Measurements from ENCODE around the gene ZBTB38. TPM values are rescaled to one million over a fixed set of nuclear protein-coding genes. Genes with fewer than 3 reads are reported as not detected.
A peak's percentile ranks its signal among the peaks of the same experiment; 100 is the strongest.

ZBTB38 gene
- total RNA-seq, 3 donors from 2014 or later (not counting 1 experiment from before 2014, with no cell fraction given) = 40.3 to 68.3 (median 56.7) TPM

DNA sequence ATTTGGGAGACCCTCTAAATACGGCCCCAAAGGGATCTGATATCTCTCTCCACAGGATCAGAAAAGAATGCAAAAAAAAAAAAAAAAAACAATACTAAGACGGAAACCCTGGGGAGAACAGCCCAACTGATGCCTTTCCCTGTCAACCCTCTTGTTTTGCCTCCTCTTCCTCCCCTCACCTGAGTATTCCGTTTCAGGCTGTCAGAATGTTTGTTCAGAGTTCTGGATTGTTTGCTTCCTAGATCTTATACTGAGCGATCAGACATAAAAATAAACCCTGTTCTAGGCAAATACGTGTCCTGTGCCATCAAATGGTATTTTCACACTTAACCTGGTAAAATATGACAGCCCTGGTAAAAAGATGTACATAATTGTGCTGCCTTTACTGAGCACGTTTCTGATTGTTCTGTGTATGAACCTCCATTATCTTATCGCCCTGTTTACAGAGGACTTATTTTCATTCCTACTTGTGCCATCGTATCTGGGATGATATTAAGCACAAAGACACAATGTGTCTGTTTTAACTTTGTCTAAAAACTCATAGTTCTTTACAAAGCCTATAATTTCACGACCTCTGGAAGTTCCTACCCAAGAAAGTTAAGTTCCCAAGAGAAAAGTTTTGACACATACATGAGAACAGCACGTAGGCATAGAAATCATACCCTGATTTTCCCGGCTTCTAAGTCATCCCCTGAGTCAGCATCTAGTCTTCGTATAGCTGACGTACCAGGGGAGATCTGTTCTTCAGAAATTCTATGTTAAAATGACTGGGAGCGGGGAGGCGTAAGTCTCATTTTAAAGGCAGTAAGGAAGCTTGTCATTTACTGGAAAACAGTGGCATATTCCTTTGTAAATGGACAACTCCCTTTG lies 856 bp downstream of the ZBTB38 start:
- Mint-ChIP-seq H3K4me1 (peaks cover 9 to 24% of the 10 kb centered on the region in 2 donors), H3K9me3 (no peaks in the 10 kb centered on the region)

GRCh38 chr3:141370065-141370533 lies 1.8 kb downstream of the ZBTB38 start:
- Histone ChIP-seq H3K9me3 (ENCODE audit: control insufficient read depth, insufficient read depth, low read length) (no peaks in the 10 kb centered on the region), H3K27me3 (ENCODE audit: control insufficient read depth, insufficient read depth, low read length) (no peaks in the 10 kb centered on the region), H3K36me3 (ENCODE audit: control insufficient read depth, insufficient read depth, low read length) (no peaks in the 10 kb centered on the region), H3K27ac (ENCODE audit: low read length) (no peak overlapping the region), H3K4me1 (ENCODE audit: control insufficient read depth, insufficient read depth, low read length) (peaks cover 7% of the 10 kb centered on the region), H3K4me3 (ENCODE audit: low read length) (no peak overlapping the region)
- peaks cover 9 to 24% of the 10 kb centered on the region in 2 donors for H3K4me1 Mint-ChIP-seq
- H3K27me3 Mint-ChIP-seq (ENCODE audit: low read depth in 2 of 2) = no peaks in the 10 kb centered on the region
- H3K27ac Mint-ChIP-seq = peak overlapping the region in 1 of 2 donors; percentile 59
- peak; percentile 31 for TF ChIP-seq CTCF (IDR thresholded peaks at IDR 0.05)
- H3K9me3 Mint-ChIP-seq = no peaks in the 10 kb centered on the region
- no peaks in the 10 kb centered on the region for H3K36me3 Mint-ChIP-seq
- peak; percentile 91 to 99 (median 93) for ATAC-seq
- H3K4me3 Mint-ChIP-seq = peak overlapping the region; percentile 6
- DNase-seq = peak; percentile 19 to 93
- intact Hi-C loops (cut with micrococcal nuclease) = loop anchor here (2.0 kb wide), 1 partner anchor 59 kb away; no protein-coding TSS in a partner anchor
- 11% methylated on average over 1 of the region's 2 CpGs for WGBS (ENCODE audit: insufficient coverage)

More for the DNA sequence above, 856 bp downstream of the ZBTB38 start:
- H3K4me3 Mint-ChIP-seq = no peak overlapping the region
- H3K9me3 ChIP-seq (ENCODE audit: control insufficient read depth, insufficient read depth, low read length) = no peaks in the 10 kb centered on the region
- H3K36me3 ChIP-seq (ENCODE audit: control insufficient read depth, insufficient read depth, low read length) = no peaks in the 10 kb centered on the region
- no peak overlapping the region for H3K27ac ChIP-seq (ENCODE audit: low read length)
- no peak overlapping the region for H3K4me3 ChIP-seq (ENCODE audit: low read length)
- WGBS (ENCODE audit: insufficient coverage) = 92% methylated on average over 15 of the region's 15 CpGs
- intact Hi-C loops (cut with micrococcal nuclease) = no loop called here
- no peaks in the 10 kb centered on the region for H3K36me3 Mint-ChIP-seq
- H3K27ac Mint-ChIP-seq = peak overlapping the region in 1 of 2 donors; percentile 87
- peaks cover 7% of the 10 kb centered on the region for H3K4me1 ChIP-seq (ENCODE audit: control insufficient read depth, insufficient read depth, low read length)
- no peak for DNase-seq
- TF ChIP-seq CTCF (IDR thresholded peaks at IDR 0.05) = no peak
- no peaks in the 10 kb centered on the region for H3K27me3 Mint-ChIP-seq (ENCODE audit: low read depth in 2 of 2)
- H3K27me3 ChIP-seq (ENCODE audit: control insufficient read depth, insufficient read depth, low read length) = no peaks in the 10 kb centered on the region
- no peak for ATAC-seq

DNA sequence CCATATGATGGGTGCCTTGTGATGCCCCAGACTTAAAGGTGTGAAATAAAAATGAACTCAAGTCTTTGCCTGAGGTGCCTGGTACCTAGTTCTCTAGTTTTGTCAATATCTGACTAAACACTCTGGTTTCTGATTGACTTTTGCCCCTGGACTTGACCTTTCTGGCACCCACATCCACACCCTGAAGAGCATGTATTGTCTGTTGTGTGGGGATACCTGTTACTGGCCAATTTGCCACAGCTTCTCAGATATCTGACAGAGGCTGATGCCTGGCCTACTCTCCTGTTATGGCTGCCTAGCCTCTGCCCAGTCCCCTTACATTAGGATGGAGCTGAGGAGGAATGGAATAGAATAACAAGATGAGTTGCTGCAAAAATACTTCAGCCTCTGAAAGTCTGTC lies 3.6 kb downstream of the ZBTB38 start:
- Mint-ChIP-seq H3K27me3 (ENCODE audit: low read depth in 2 of 2) (no peaks in the 10 kb centered on the region), H3K4me1 (peaks cover 9 to 33% of the 10 kb centered on the region in 2 donors), H3K4me3 (no peak overlapping the region), H3K9me3 (no peaks in the 10 kb centered on the region), H3K27ac (no peak overlapping the region), H3K36me3 (no peaks in the 10 kb centered on the region)
- Histone ChIP-seq H3K4me1 (ENCODE audit: control insufficient read depth, insufficient read depth, low read length) (peaks cover 7% of the 10 kb centered on the region), H3K36me3 (ENCODE audit: control insufficient read depth, insufficient read depth, low read length) (no peaks in the 10 kb centered on the region), H3K27ac (ENCODE audit: low read length) (no peak overlapping the region), H3K9me3 (ENCODE audit: control insufficient read depth, insufficient read depth, low read length) (no peaks in the 10 kb centered on the region), H3K4me3 (ENCODE audit: low read length) (no peak overlapping the region), H3K27me3 (ENCODE audit: control insufficient read depth, insufficient read depth, low read length) (no peaks in the 10 kb centered on the region)
- intact Hi-C loops (cut with micrococcal nuclease) = loop anchor here (2.0 kb wide), 1 partner anchor 61 kb away; no protein-coding TSS in a partner anchor
- ATAC-seq (no peak), DNase-seq (no peak)
- no peak for TF ChIP-seq CTCF (IDR thresholded peaks at IDR 0.05)

All from natural killer cell (primary cell).